ENCODE measurements around the gene N4BP2L2. TPM values are rescaled to one million over a fixed set of nuclear protein-coding genes. Genes with fewer than 3 reads are reported as not detected.
A peak's percentile ranks its signal among the peaks of the same experiment; 100 is the strongest.

The N4BP2L2 gene
- total RNA-seq, 1 donor from 2014 or later: 124 TPM

- H3K27me3 Mint-ChIP-seq: no peaks in the 10 kb centered on the region
- H3K9me3 Mint-ChIP-seq: no peaks in the 10 kb centered on the region
- H3K36me3 Mint-ChIP-seq: peaks cover under 1% of the 10 kb centered on the region
- TF ChIP-seq, protein P1, sequence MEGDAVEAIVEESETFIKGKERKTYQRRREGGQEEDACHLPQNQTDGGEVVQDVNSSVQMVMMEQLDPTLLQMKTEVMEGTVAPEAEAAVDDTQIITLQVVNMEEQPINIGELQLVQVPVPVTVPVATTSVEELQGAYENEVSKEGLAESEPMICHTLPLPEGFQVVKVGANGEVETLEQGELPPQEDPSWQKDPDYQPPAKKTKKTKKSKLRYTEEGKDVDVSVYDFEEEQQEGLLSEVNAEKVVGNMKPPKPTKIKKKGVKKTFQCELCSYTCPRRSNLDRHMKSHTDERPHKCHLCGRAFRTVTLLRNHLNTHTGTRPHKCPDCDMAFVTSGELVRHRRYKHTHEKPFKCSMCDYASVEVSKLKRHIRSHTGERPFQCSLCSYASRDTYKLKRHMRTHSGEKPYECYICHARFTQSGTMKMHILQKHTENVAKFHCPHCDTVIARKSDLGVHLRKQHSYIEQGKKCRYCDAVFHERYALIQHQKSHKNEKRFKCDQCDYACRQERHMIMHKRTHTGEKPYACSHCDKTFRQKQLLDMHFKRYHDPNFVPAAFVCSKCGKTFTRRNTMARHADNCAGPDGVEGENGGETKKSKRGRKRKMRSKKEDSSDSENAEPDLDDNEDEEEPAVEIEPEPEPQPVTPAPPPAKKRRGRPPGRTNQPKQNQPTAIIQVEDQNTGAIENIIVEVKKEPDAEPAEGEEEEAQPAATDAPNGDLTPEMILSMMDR (conservative IDR thresholded peaks at IDR 0.05): no peak
- no peak for DNase-seq (ENCODE audit: extremely low spot score, unreplicated experiment)
- H3K27ac Mint-ChIP-seq: no peak overlapping the region
- no peak overlapping the region for H3K4me3 Mint-ChIP-seq
- peaks cover 13% of the 10 kb centered on the region for H3K4me1 Mint-ChIP-seq (ENCODE audit: unreplicated experiment)
Measured at GRCh38 chr13:32447894-32448623, 90.5 kb downstream of the N4BP2L2 start.

- H3K36me3 Mint-ChIP-seq: peaks cover 4% of the 10 kb centered on the region
- no peak for DNase-seq (ENCODE audit: extremely low spot score, unreplicated experiment)
- H3K27me3 Mint-ChIP-seq: no peaks in the 10 kb centered on the region
- TF ChIP-seq, protein P1 (conservative IDR thresholded peaks at IDR 0.05): no peak
- H3K27ac Mint-ChIP-seq: peak overlapping the region; percentile 16
- H3K9me3 Mint-ChIP-seq: no peaks in the 10 kb centered on the region
- peaks cover 13% of the 10 kb centered on the region for H3K4me1 Mint-ChIP-seq (ENCODE audit: unreplicated experiment)
- H3K4me3 Mint-ChIP-seq: no peak overlapping the region
Measured at GRCh38 chr13:32446773-32447465, 91.7 kb downstream of the N4BP2L2 start.

- H3K27me3 Mint-ChIP-seq: no peaks in the 10 kb centered on the region
- H3K4me3 Mint-ChIP-seq: no peak overlapping the region
- no peaks in the 10 kb centered on the region for H3K9me3 Mint-ChIP-seq
- H3K27ac Mint-ChIP-seq: no peak overlapping the region
- H3K36me3 Mint-ChIP-seq: peaks cover 4% of the 10 kb centered on the region
- H3K4me1 Mint-ChIP-seq (ENCODE audit: unreplicated experiment): peaks cover 13% of the 10 kb centered on the region
- TF ChIP-seq, protein P1 (conservative IDR thresholded peaks at IDR 0.05): no peak
- no peak for DNase-seq (ENCODE audit: extremely low spot score, unreplicated experiment)
Measured at GRCh38 chr13:32446220-32446619, 92.4 kb downstream of the N4BP2L2 start.

GRCh38 chr13:32445461-32445860, 93.1 kb downstream of the N4BP2L2 start:
- Mint-ChIP-seq H3K4me3 (no peak overlapping the region), H3K27me3 (no peaks in the 10 kb centered on the region), H3K4me1 (ENCODE audit: unreplicated experiment) (peaks cover 13% of the 10 kb centered on the region), H3K27ac (no peak overlapping the region), H3K9me3 (no peaks in the 10 kb centered on the region), H3K36me3 (peaks cover 4% of the 10 kb centered on the region)
- TF ChIP-seq, protein P1 (conservative IDR thresholded peaks at IDR 0.05): no peak
- DNase-seq (ENCODE audit: extremely low spot score, unreplicated experiment): no peak

DNA sequence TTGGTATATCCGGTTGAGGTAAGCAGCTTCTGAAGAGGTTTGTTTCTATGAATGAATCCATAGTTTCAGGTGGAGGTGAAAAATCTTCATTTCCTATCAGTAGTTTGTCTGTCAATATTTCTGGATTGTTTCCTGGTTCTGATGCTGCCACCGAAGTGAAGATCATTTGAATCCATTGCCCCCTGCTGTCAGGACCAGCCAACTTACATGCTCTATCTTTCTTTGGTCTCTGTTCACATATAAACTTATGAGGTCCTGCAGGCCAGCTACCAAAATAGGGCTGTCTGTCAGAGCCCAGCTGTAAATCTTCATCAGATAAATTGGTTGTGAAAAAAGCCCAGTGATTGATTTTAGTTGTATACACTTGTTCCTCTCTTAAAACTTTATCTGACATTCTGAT, 95.5 kb downstream of the N4BP2L2 start:
- TF ChIP-seq, protein P1 (conservative IDR thresholded peaks at IDR 0.05): peak; percentile 49
- no peak for DNase-seq (ENCODE audit: extremely low spot score, unreplicated experiment)
- H3K36me3 Mint-ChIP-seq: peaks cover 4% of the 10 kb centered on the region
- peaks cover 9% of the 10 kb centered on the region for H3K4me1 Mint-ChIP-seq (ENCODE audit: unreplicated experiment)
- H3K27ac Mint-ChIP-seq: no peak overlapping the region
- H3K9me3 Mint-ChIP-seq: no peaks in the 10 kb centered on the region
- H3K27me3 Mint-ChIP-seq: no peaks in the 10 kb centered on the region
- H3K4me3 Mint-ChIP-seq: no peak overlapping the region

Measured in type B pancreatic cell (in vitro differentiated cells).